IMR-90 (cell line): ENCODE measurements around the gene PCGF3.

Source experiments
- CEBPB ChIP-seq: IDR thresholded peaks from 2 replicates; pipeline ENCODE4 v1.6.1; 2012; ENCODE audit warnings: low read depth, low read length, improper control_type of control experiment
- CHD1 ChIP-seq: IDR thresholded peaks from 2 replicates; pipeline ENCODE4 v1.6.1; 2012; ENCODE audit warnings: low read depth, low read length, improper control_type of control experiment
- FOS ChIP-seq: fragments of 150-350 bp; IDR thresholded peaks from 2 replicates; pipeline ENCODE4 v1.6.1; 2016; ENCODE audit warnings: low read depth, low read length
- MAFK ChIP-seq: IDR thresholded peaks from 2 replicates; pipeline ENCODE4 v1.6.1; 2012; ENCODE audit warnings: low read depth, low read length, improper control_type of control experiment
- MAZ ChIP-seq: IDR thresholded peaks from 2 replicates; pipeline ENCODE4 v1.6.1; 2012; ENCODE audit warnings: low read depth, mild to moderate bottlenecking, low read length, improper control_type of control experiment, moderate library complexity, borderline replicate concordance
- MXI1 ChIP-seq: IDR thresholded peaks from 2 replicates; pipeline ENCODE4 v1.6.1; 2012; ENCODE audit warnings: low read depth, mild to moderate bottlenecking, low read length, moderate library complexity, borderline replicate concordance
- POLR2A ChIP-seq: IDR thresholded peaks from 2 replicates; pipeline ENCODE4 v1.6.1; 2012; ENCODE audit warnings: mild to moderate bottlenecking, low read depth, low read length
- RAD21 ChIP-seq: IDR thresholded peaks from 2 replicates; pipeline ENCODE4 v1.6.1; 2012; ENCODE audit warnings: low read length, improper control_type of control experiment
- RCOR1 ChIP-seq: IDR thresholded peaks from 2 replicates; pipeline ENCODE4 v1.6.1; 2012; ENCODE audit warnings: mild to moderate bottlenecking, low read length, improper control_type of control experiment; ENCODE audit not compliant: insufficient replicate concordance
- RFX5 ChIP-seq: IDR thresholded peaks from 2 replicates; pipeline ENCODE4 v1.8.0; 2012; ENCODE audit warnings: low read depth, mild to moderate bottlenecking, low read length, moderate library complexity
- SMC3 ChIP-seq: fragments of 150-350 bp; IDR thresholded peaks from 2 replicates; pipeline ENCODE4 v1.6.1; 2016; ENCODE audit warnings: low read depth, mild to moderate bottlenecking, antibody characterized with exemption, low read length, moderate library complexity
- TF ChIP-seq, protein P1 (sequence below): conservative IDR thresholded peaks from 2 replicates; pipeline ENCODE4 v1.5.1; 2012; ENCODE audit warnings: mild to moderate bottlenecking, low read depth, low read length, improper control_type of control experiment
- TF ChIP-seq, protein P2 (sequence below): fragments of 150-350 bp; IDR thresholded peaks from 2 replicates; pipeline ENCODE4 v1.6.1; 2017; ENCODE audit warnings: mild to moderate bottlenecking, antibody characterized with exemption, low read length, low read depth

DNA sequence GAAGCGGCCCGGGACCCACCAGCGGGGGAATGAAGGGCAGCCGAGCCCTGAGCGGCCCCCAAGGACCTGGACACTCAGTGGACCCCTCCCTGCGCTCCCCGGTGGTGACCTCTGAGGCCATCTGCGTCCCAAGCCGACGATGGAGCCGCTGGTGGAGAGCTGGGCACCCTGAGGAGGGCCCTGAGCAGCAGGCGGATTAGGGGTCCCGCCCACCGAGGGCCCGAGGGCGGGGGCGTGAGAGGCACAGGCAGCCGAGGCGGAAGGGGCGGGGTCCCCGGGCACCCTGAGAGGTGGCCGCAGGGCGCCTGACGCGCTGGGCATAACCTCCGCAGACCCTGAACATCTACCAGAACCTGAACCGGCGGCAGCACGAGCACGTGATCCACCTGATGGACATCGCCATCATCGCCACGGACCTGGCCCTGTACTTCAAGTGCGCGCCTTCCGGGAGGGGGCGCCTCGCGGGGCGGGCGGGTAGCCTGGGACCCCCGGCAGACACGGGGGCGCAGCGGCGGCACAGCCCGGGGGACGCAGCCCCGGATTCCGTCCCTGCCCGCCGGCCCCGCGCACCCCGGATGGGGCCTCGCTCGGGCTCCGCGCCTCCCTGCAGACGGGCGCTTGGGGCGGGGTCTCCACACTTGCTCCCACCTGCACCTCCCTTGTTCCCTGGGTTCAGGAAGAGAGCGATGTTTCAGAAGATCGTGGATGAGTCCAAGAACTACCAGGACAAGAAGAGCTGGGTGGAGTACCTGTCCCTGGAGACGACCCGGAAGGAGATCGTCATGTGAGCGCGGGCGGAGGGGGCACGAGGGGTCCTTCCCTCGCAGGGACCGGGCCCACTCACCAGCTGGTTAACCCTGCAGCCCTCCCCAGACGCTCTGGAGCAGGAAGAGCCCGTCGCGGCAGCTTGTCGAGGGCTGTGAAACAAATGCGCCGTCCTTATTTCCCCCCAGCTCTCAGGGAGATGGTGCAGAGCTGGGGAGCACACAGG lies 41.9 kb upstream of the PCGF3 start:
- TF ChIP-seq, protein P1, sequence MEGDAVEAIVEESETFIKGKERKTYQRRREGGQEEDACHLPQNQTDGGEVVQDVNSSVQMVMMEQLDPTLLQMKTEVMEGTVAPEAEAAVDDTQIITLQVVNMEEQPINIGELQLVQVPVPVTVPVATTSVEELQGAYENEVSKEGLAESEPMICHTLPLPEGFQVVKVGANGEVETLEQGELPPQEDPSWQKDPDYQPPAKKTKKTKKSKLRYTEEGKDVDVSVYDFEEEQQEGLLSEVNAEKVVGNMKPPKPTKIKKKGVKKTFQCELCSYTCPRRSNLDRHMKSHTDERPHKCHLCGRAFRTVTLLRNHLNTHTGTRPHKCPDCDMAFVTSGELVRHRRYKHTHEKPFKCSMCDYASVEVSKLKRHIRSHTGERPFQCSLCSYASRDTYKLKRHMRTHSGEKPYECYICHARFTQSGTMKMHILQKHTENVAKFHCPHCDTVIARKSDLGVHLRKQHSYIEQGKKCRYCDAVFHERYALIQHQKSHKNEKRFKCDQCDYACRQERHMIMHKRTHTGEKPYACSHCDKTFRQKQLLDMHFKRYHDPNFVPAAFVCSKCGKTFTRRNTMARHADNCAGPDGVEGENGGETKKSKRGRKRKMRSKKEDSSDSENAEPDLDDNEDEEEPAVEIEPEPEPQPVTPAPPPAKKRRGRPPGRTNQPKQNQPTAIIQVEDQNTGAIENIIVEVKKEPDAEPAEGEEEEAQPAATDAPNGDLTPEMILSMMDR, result no peak
- TF ChIP-seq CEBPB, result no peak
- TF ChIP-seq POLR2A, result no peak
- TF ChIP-seq MAFK, result no peak
- no peak for TF ChIP-seq CHD1
- no peak for TF ChIP-seq RFX5
- no peak for TF ChIP-seq RCOR1
- no peak for TF ChIP-seq RAD21
- no peak for TF ChIP-seq FOS
- no peak for TF ChIP-seq SMC3
- TF ChIP-seq, protein P2, sequence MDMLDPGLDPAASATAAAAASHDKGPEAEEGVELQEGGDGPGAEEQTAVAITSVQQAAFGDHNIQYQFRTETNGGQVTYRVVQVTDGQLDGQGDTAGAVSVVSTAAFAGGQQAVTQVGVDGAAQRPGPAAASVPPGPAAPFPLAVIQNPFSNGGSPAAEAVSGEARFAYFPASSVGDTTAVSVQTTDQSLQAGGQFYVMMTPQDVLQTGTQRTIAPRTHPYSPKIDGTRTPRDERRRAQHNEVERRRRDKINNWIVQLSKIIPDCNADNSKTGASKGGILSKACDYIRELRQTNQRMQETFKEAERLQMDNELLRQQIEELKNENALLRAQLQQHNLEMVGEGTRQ, result no peak
- no peak for TF ChIP-seq MXI1
- TF ChIP-seq MAZ, result no peak
